Immature natural killer cell (primary cell): Measurements from ENCODE around the gene ZNF367. TPM values are rescaled to one million over a fixed set of nuclear protein-coding genes. Genes with fewer than 3 reads are reported as not detected.
A peak's percentile ranks its signal among the peaks of the same experiment; 100 is the strongest.
"Not testable (repeated sequence)": the region's sequence is repeated elsewhere in the genome, so short reads cannot be mapped to it uniquely, and the experiment has no call there.

Experiments used
- DNase-seq, 3 donors: peaks; one replicate each; pipeline ENCODE4 v3.0.0; 2022; ENCODE audit warnings: mixed read lengths in 1 of 3
- H3K27ac Mint-ChIP-seq, 6 donors: one replicate each; pipeline ENCODE4 v1.8.0; 2020; ENCODE audit warnings: mixed read lengths in 6 of 6, mild to moderate bottlenecking in 5 of 6, inconsistent platforms in 4 of 6, moderate library complexity in 3 of 6
- H3K27me3 Mint-ChIP-seq, 3 donors: one replicate each; pipeline ENCODE4 v1.8.0; 2020 to 2021; ENCODE audit warnings: low read depth in 3 of 3, mild to moderate bottlenecking in 3 of 3, mixed read lengths in 3 of 3, moderate library complexity in 3 of 3, inconsistent platforms in 1 of 3
- H3K36me3 Mint-ChIP-seq, 3 donors: one replicate each; pipeline ENCODE4 v1.8.0; 2020; ENCODE audit warnings: mixed read lengths in 3 of 3, inconsistent platforms in 2 of 3, mild to moderate bottlenecking in 2 of 3
- H3K4me1 Mint-ChIP-seq, 2 donors: one replicate each; pipeline ENCODE4 v1.8.0; 2020; ENCODE audit warnings: inconsistent platforms in 2 of 2, mild to moderate bottlenecking in 2 of 2, mixed read lengths in 2 of 2, moderate library complexity in 1 of 2
- H3K4me3 Mint-ChIP-seq, 5 donors: one replicate each; pipeline ENCODE4 v1.8.0; 2020; ENCODE audit warnings: mild to moderate bottlenecking in 5 of 5, mixed read lengths in 5 of 5, inconsistent platforms in 3 of 5, moderate library complexity in 3 of 5
- H3K9me3 Mint-ChIP-seq, 6 donors: one replicate each; pipeline ENCODE4 v1.8.0; 2020; ENCODE audit warnings: mild to moderate bottlenecking in 6 of 6, mixed read lengths in 6 of 6, inconsistent platforms in 4 of 6, moderate library complexity in 3 of 6
- polyA plus RNA-seq, 3 donors: library from polyadenylated mRNA; unstranded; fragments of 300-500 nt; fragmentation: Illumina TruSeq; gene quantifications; one replicate each; pipeline ENCODE4 v1.2.3, GENCODE V29; 2021

The ZNF367 gene
- polyA plus RNA-seq, 3 donors from 2014 or later = 0.84 to 1.0 (median 0.84) TPM

- H3K36me3 Mint-ChIP-seq = peaks cover 0 to 12% (median 0%) of the 10 kb centered on the region in 3 donors
- peaks cover 0 to 2% (median 1%) of the 10 kb centered on the region in 3 donors for H3K27me3 Mint-ChIP-seq
- DNase-seq = no peak
- no peaks in the 10 kb centered on the region for H3K9me3 Mint-ChIP-seq
- H3K4me1 Mint-ChIP-seq = peaks cover 36 to 44% of the 10 kb centered on the region in 2 donors
- H3K4me3 Mint-ChIP-seq = peak overlapping the region; percentile 82 to 91 (median 87)
- peak overlapping the region; percentile 3 to 78 (median 68) for H3K27ac Mint-ChIP-seq
Measured at GRCh38 chr9:96382839-96383164, 35.4 kb downstream of the ZNF367 start.

GRCh38 chr9:96382175-96382574, 36.0 kb downstream of the ZNF367 start:
- peaks cover 0 to 2% (median 1%) of the 10 kb centered on the region in 3 donors for H3K27me3 Mint-ChIP-seq
- H3K4me1 Mint-ChIP-seq = peaks cover 39 to 50% of the 10 kb centered on the region in 2 donors
- H3K36me3 Mint-ChIP-seq = peaks cover 0 to 9% (median 6%) of the 10 kb centered on the region in 3 donors
- no peak for DNase-seq
- no peak overlapping the region for H3K27ac Mint-ChIP-seq
- H3K4me3 Mint-ChIP-seq = peak overlapping the region in 2 of 5 donors; percentile 87 to 88
- H3K9me3 Mint-ChIP-seq = no peaks in the 10 kb centered on the region

DNA sequence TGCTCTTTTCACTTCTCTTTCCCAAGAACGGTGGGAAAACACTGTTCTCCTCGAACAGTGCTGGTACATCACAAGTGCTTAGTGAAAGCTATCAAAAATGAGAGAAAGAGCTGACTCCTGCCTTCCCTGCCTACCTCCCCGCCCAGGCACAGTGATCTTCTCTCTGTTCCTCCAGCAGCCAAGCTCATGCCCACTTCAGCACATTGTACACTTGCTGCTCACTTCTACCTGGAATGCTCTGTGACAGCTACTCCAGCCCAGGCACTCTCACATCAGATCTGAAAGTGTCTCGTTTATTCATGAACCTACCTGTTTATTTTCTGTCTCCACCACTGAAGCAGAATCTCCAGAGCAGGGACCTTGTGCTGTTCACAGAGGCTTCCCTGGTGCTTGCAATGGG, 36.5 kb downstream of the ZNF367 start:
- Mint-ChIP-seq H3K9me3 (no peaks in the 10 kb centered on the region), H3K27me3 (peaks cover 0 to 4% (median 1%) of the 10 kb centered on the region in 3 donors), H3K27ac (peak overlapping the region in 2 of 6 donors; percentile 5 to 62), H3K4me1 (peaks cover 41 to 54% of the 10 kb centered on the region in 2 donors), H3K4me3 (peak overlapping the region in 1 of 5 donors; percentile 5), H3K36me3 (peaks cover 0 to 9% (median 7%) of the 10 kb centered on the region in 3 donors)
- no peak for DNase-seq

DNA sequence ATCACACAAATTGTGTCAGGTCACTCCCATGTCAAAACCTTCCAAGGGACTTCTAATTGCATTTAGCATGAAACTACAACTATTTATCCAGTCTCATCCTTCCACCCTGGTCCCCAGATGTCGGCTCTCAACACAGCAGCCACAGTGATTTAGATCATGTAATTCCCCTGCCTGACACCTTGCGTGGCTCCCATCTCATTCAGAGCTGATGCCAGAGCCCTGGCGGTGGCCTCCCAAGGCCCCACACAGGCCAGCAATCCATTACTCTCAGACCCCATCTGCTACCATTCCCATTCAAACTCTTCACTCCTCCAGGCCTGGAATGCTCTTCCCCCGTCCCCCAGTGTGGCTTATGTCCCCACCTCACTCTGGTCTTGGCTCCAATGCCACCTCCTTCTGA, 37.0 kb downstream of the ZNF367 start:
- Mint-ChIP-seq H3K27me3 (peaks cover 0 to 4% (median 1%) of the 10 kb centered on the region in 3 donors), H3K36me3 (peaks cover 0 to 9% (median 7%) of the 10 kb centered on the region in 3 donors), H3K4me3 (peak overlapping the region in 1 of 5 donors; percentile 13), H3K27ac (peak overlapping the region in 1 of 6 donors; percentile 68), H3K4me1 (peaks cover 41 to 54% of the 10 kb centered on the region in 2 donors), H3K9me3 (no peaks in the 10 kb centered on the region)
- DNase-seq = no peak

- Mint-ChIP-seq H3K27me3 (peaks cover 0 to 4% (median 1%) of the 10 kb centered on the region in 3 donors), H3K36me3 (peaks cover 0 to 9% (median 9%) of the 10 kb centered on the region in 3 donors)
Measured at GRCh38 chr9:96379461-96379860, 38.7 kb downstream of the ZNF367 start.

GRCh38 chr9:96378187-96378586, 40.0 kb downstream of the ZNF367 start:
- H3K27me3 Mint-ChIP-seq = peaks cover 0 to 4% (median 1%) of the 10 kb centered on the region in 3 donors
- H3K4me3 Mint-ChIP-seq = no peak overlapping the region

More at GRCh38 chr9:96379461-96379860, 38.7 kb downstream of the ZNF367 start:
- Mint-ChIP-seq H3K4me1 (peaks cover 45 to 59% of the 10 kb centered on the region in 2 donors), H3K27ac (peak overlapping the region in 1 of 6 donors; percentile 22), H3K4me3 (no peak overlapping the region), H3K9me3 (no peaks in the 10 kb centered on the region)
- DNase-seq = no peak

GRCh38 chr9:96376891-96377874, 41.0 kb downstream of the ZNF367 start:
- Mint-ChIP-seq H3K27ac (peak overlapping the region in 3 of 6 donors; percentile 10 to 35 (median 23)), H3K9me3 (no peaks in the 10 kb centered on the region), H3K27me3 (peaks cover 0 to 4% (median 1%) of the 10 kb centered on the region in 3 donors), H3K4me1 (peaks cover 32 to 43% of the 10 kb centered on the region in 2 donors), H3K36me3 (peaks cover 0 to 9% (median 9%) of the 10 kb centered on the region in 3 donors), H3K4me3 (no peak overlapping the region)
- DNase-seq = no peak

More at GRCh38 chr9:96378187-96378586, 40.0 kb downstream of the ZNF367 start:
- DNase-seq = no peak
- Mint-ChIP-seq H3K36me3 (peaks cover 0 to 9% (median 9%) of the 10 kb centered on the region in 3 donors), H3K9me3 (no peaks in the 10 kb centered on the region), H3K4me1 (peaks cover 39 to 52% of the 10 kb centered on the region in 2 donors), H3K27ac (no peak overlapping the region)

DNA sequence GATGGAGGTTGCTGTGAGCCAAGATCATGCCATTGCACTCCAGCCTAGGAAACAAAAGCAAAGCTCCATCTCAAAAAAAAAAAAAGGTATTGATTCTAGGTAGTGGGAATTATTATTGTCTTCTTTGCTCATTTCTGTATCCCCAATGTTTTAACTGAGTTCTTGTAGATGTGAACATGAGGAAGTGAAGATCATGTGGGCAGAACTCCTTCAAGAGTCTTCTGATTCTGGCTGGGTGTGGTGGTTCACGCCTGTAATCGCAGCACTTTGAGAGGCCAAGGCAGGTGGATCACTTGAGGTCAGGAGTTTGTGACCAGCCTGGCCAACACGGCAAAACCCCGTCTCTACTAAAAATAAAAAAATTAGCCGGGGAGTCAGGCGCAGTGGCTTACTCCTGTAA, 42.7 kb downstream of the ZNF367 start:
- not testable (repeated sequence) for H3K9me3 Mint-ChIP-seq, DNase-seq, H3K4me3 Mint-ChIP-seq, H3K36me3 Mint-ChIP-seq, H3K27me3 Mint-ChIP-seq
- Mint-ChIP-seq H3K4me1 (peaks cover 20 to 29% of the 10 kb centered on the region in 2 donors), H3K27ac (peak overlapping the region in 1 of 6 donors; percentile 10)

- peaks cover 0 to 2% (median 0%) of the 10 kb centered on the region in 3 donors for H3K27me3 Mint-ChIP-seq
- H3K4me1 Mint-ChIP-seq = no peaks in the 10 kb centered on the region
- peaks cover 0 to 2% (median 0%) of the 10 kb centered on the region in 6 donors for H3K9me3 Mint-ChIP-seq
- no peak overlapping the region for H3K27ac Mint-ChIP-seq
- no peak for DNase-seq
- peaks cover 5 to 12% (median 11%) of the 10 kb centered on the region in 3 donors for H3K36me3 Mint-ChIP-seq
- H3K4me3 Mint-ChIP-seq = no peak overlapping the region
Measured at GRCh38 chr9:96367943-96368342, 50.2 kb downstream of the ZNF367 start.

GRCh38 chr9:96363175-96363967, 54.8 kb downstream of the ZNF367 start:
- no peak overlapping the region for H3K27ac Mint-ChIP-seq
- H3K36me3 Mint-ChIP-seq = peaks cover 18 to 26% (median 21%) of the 10 kb centered on the region in 3 donors
- H3K4me3 Mint-ChIP-seq = no peak overlapping the region
- no peaks in the 10 kb centered on the region for H3K9me3 Mint-ChIP-seq
- no peaks in the 10 kb centered on the region for H3K4me1 Mint-ChIP-seq
- no peak for DNase-seq
- no peaks in the 10 kb centered on the region for H3K27me3 Mint-ChIP-seq

- H3K9me3 Mint-ChIP-seq, H3K27me3 Mint-ChIP-seq, H3K4me1 Mint-ChIP-seq, H3K4me3 Mint-ChIP-seq, DNase-seq, H3K27ac Mint-ChIP-seq: not testable (repeated sequence)
- H3K36me3 Mint-ChIP-seq = peaks cover 18 to 24% (median 21%) of the 10 kb centered on the region in 3 donors
Measured at GRCh38 chr9:96362119-96362518, 56.1 kb downstream of the ZNF367 start.

DNA sequence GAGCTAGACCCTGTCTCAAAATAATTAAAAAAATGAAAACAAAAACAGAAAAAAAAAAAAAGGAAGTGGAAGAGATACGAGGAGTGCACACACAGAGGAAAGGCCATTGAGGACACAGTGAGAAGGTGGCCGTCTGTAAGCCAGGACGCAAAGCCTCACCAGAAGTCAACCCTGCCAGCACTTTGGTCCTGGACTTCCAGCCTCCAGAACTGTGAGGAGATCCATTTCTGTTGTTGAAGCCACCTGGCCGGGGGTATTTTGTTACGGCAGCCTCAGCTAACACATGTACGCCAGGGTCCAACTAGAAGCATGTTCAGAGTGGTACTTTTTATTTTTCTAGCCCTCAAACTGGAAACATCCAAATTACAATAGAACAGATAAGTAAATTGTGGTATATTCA, 56.5 kb downstream of the ZNF367 start:
- no peak overlapping the region for H3K4me3 Mint-ChIP-seq
- H3K27ac Mint-ChIP-seq = no peak overlapping the region
- no peaks in the 10 kb centered on the region for H3K27me3 Mint-ChIP-seq
- peaks cover 18 to 25% (median 21%) of the 10 kb centered on the region in 3 donors for H3K36me3 Mint-ChIP-seq
- no peaks in the 10 kb centered on the region for H3K9me3 Mint-ChIP-seq
- no peaks in the 10 kb centered on the region for H3K4me1 Mint-ChIP-seq
- no peak for DNase-seq

DNA sequence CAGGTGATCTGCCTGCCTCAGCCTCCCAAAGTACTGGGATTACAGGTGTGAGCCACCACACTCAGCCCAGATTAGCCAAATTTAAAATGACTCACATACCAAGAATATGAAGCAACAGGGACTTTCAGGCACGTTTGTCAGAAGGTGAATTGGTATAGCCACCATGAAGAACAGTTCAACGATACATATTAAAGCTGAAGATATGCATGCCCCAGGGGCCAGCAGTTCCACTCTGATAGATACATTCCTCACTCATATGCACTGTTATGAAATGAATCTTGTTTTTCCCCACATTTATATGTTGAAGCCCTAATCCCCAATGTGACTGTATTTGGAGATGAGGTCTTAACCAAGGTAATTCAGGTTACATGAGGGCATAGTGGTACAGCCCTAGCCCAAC, 57.2 kb downstream of the ZNF367 start:
- DNase-seq = no peak
- no peak overlapping the region for H3K4me3 Mint-ChIP-seq
- H3K27ac Mint-ChIP-seq = no peak overlapping the region
- peaks cover 18 to 27% (median 21%) of the 10 kb centered on the region in 3 donors for H3K36me3 Mint-ChIP-seq
- no peaks in the 10 kb centered on the region for H3K27me3 Mint-ChIP-seq
- no peaks in the 10 kb centered on the region for H3K4me1 Mint-ChIP-seq
- no peaks in the 10 kb centered on the region for H3K9me3 Mint-ChIP-seq
